Testis (tissue), 3 donors: ENCODE results near the gene FUT8. TPM values are rescaled to one million over a fixed set of nuclear protein-coding genes. Genes with fewer than 3 reads are reported as not detected.

Experiments
- DNase-seq: peaks from one replicate; pipeline ENCODE4 v3.0.0-alpha.2; 2019
- H3K27ac ChIP-seq, 2 donors: fragments of 200-600 bp; sonication (generic); one replicate each; pipeline ENCODE4 v1.5.1; 2019
- H3K27me3 ChIP-seq: fragments of 200-600 bp; sonication (generic); one replicate; pipeline ENCODE4 v1.5.1; 2019
- H3K36me3 ChIP-seq: fragments of 200-600 bp; sonication (generic); one replicate; pipeline ENCODE4 v1.5.1; 2017; ENCODE audit warnings: low read depth; ENCODE audit errors: missing control alignments
- H3K4me1 ChIP-seq: fragments of 200-600 bp; sonication (generic); one replicate; pipeline ENCODE4 v1.5.1; 2019
- H3K4me3 ChIP-seq, 2 donors: fragments of 200-600 bp; sonication (generic); one replicate each; pipeline ENCODE4 v1.5.1; 2017 to 2019
- H3K9me3 ChIP-seq: fragments of 200-600 bp; sonication (generic); one replicate; pipeline ENCODE4 v1.5.1; 2017
- POLR2A ChIP-seq: fragments of 450-650 bp; IDR thresholded peaks from one replicate; pipeline ENCODE4 v1.6.1; 2017; ENCODE audit warnings: antibody characterized with exemption, mild to moderate bottlenecking, moderate library complexity
- WGBS, 2 donors: methylation state at CpG; one replicate each; pipeline ENCODE4 v1.1.5; 2018; 5-methylcytosine and 5-hydroxymethylcytosine counted together
- intact Hi-C: fragments of 100-400 bp; cut with DNase I; formaldehyde crosslinking; loops from one replicate; pipeline ENCODE4 v1.15.1; 2023; ENCODE audit warnings: low total_unique reads
- polyA plus RNA-seq: library from polyadenylated mRNA; stranded (reverse); fragments of 350-450 nt; fragmentation: Illumina TruSeq; extraction: RNeasy Lipid Tissue Mini Kit (QIAGEN cat#74804); gene quantifications from one replicate; pipeline ENCODE4 v1.2.3, GENCODE V29; 2014; ENCODE audit warnings: low read depth, low replicate concordance; ENCODE audit not compliant: insufficient read depth
- total RNA-seq, 2 donors: library from RNA; depleted of rRNA; stranded (reverse); fragments of >200 nt; gene quantifications; one replicate each; pipeline ENCODE4 v1.2.3, GENCODE V29; 2016
- TF ChIP-seq, protein P1 (sequence below), 3 experiments: fragments of 450-650 bp in 2 of 3; fragments of 200-600 bp in 1 of 3; sonication (generic) in 1 of 3; IDR thresholded peaks; one replicate each; pipeline ENCODE4 v1.5.1; 2016 to 2019; ENCODE audit warnings: antibody characterized with exemption in 3 of 3, mild to moderate bottlenecking in 2 of 3, moderate library complexity in 1 of 3

Gene FUT8
- total and polyA plus RNA-seq, 3 donors from 2014 or later, result 47.1 to 68.3 (median 58.7) TPM

GRCh38 chr14:65637780-65638179, 225.2 kb downstream of the FUT8 start:
- TF ChIP-seq POLR2A, result no peak
- TF ChIP-seq, protein P1, sequence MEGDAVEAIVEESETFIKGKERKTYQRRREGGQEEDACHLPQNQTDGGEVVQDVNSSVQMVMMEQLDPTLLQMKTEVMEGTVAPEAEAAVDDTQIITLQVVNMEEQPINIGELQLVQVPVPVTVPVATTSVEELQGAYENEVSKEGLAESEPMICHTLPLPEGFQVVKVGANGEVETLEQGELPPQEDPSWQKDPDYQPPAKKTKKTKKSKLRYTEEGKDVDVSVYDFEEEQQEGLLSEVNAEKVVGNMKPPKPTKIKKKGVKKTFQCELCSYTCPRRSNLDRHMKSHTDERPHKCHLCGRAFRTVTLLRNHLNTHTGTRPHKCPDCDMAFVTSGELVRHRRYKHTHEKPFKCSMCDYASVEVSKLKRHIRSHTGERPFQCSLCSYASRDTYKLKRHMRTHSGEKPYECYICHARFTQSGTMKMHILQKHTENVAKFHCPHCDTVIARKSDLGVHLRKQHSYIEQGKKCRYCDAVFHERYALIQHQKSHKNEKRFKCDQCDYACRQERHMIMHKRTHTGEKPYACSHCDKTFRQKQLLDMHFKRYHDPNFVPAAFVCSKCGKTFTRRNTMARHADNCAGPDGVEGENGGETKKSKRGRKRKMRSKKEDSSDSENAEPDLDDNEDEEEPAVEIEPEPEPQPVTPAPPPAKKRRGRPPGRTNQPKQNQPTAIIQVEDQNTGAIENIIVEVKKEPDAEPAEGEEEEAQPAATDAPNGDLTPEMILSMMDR (IDR thresholded peaks at IDR 0.05), result no peak
- no peak for DNase-seq
- no peaks in the 10 kb centered on the region for H3K27me3 ChIP-seq
- H3K4me3 ChIP-seq, result no peak overlapping the region
- intact Hi-C loops, result no loop called here
- H3K36me3 ChIP-seq, result no peaks in the 10 kb centered on the region
- no peaks in the 10 kb centered on the region for H3K9me3 ChIP-seq
- WGBS, 2 donors, result 90 to 92% methylated on average over 7 of the region's 7 CpGs
- no peaks in the 10 kb centered on the region for H3K4me1 ChIP-seq
- no peak overlapping the region for H3K27ac ChIP-seq

- WGBS, 2 donors, result 82 to 95% methylated on average over 1 of the region's 1 CpG
- TF ChIP-seq, protein P1 (IDR thresholded peaks at IDR 0.05), result no peak
- TF ChIP-seq POLR2A, result no peak
- Histone ChIP-seq H3K27me3 (no peaks in the 10 kb centered on the region), H3K27ac (no peak overlapping the region), H3K36me3 (no peaks in the 10 kb centered on the region), H3K4me3 (no peak overlapping the region), H3K4me1 (no peaks in the 10 kb centered on the region), H3K9me3 (no peaks in the 10 kb centered on the region)
- no peak for DNase-seq
- intact Hi-C loops, result no loop called here
Measured at GRCh38 chr14:65639216-65639615, 226.7 kb downstream of the FUT8 start.

- DNase-seq, result no peak
- H3K4me1 ChIP-seq, result no peaks in the 10 kb centered on the region
- intact Hi-C loops, result no loop called here
- H3K9me3 ChIP-seq, result no peaks in the 10 kb centered on the region
- H3K27ac ChIP-seq, result no peak overlapping the region
- H3K27me3 ChIP-seq, result no peaks in the 10 kb centered on the region
- no peaks in the 10 kb centered on the region for H3K36me3 ChIP-seq
- WGBS, 2 donors, result 92 to 98% methylated on average over 2 of the region's 2 CpGs
- TF ChIP-seq, protein P1 (IDR thresholded peaks at IDR 0.05), result no peak
- no peak for TF ChIP-seq POLR2A
- no peak overlapping the region for H3K4me3 ChIP-seq
Measured at GRCh38 chr14:65650826-65651225, 238.3 kb downstream of the FUT8 start.

DNA sequence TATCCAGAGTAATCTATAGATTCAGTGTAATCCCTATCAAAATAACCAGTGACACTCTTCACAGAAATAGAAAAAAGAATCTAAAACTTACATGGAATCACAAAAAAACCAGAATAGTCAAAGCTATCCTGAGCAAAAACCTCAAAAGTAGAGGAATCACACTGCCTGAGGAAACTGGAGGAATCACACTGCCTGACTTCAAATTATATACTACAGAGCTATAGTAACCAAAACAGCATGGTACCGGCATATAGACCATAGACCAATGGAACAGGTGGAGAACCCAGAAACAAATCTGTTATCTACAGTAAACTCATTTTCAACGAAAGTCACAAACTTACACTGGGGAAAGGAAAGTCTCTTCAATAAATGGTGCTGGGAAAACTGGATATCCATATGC, 244.0 kb downstream of the FUT8 start:
- Histone ChIP-seq H3K9me3 (no peaks in the 10 kb centered on the region), H3K36me3 (no peaks in the 10 kb centered on the region), H3K4me1 (no peaks in the 10 kb centered on the region), H3K27me3 (no peaks in the 10 kb centered on the region), H3K27ac (no peak overlapping the region), H3K4me3 (no peak overlapping the region)
- TF ChIP-seq, protein P1 (IDR thresholded peaks at IDR 0.05), result no peak
- no peak for TF ChIP-seq POLR2A
- no peak for DNase-seq
- intact Hi-C loops, result no loop called here
- 87 to 96% methylated on average over 2 of the region's 2 CpGs for WGBS, 2 donors

- Histone ChIP-seq H3K4me3 (no peak overlapping the region), H3K36me3 (no peaks in the 10 kb centered on the region), H3K9me3 (no peaks in the 10 kb centered on the region), H3K4me1 (no peaks in the 10 kb centered on the region), H3K27ac (no peak overlapping the region), H3K27me3 (no peaks in the 10 kb centered on the region)
- no peak for TF ChIP-seq POLR2A
- TF ChIP-seq, protein P1 (IDR thresholded peaks at IDR 0.05), result no peak
- intact Hi-C loops, result no loop called here
- DNase-seq, result no peak
Measured at GRCh38 chr14:65658202-65658601, 245.7 kb downstream of the FUT8 start.
